Measurements from ENCODE around the gene AOC3.

GRCh38 chr17:42850954-42851353 is at the start of gene AOC3:
- TF ChIP-seq, protein P1, sequence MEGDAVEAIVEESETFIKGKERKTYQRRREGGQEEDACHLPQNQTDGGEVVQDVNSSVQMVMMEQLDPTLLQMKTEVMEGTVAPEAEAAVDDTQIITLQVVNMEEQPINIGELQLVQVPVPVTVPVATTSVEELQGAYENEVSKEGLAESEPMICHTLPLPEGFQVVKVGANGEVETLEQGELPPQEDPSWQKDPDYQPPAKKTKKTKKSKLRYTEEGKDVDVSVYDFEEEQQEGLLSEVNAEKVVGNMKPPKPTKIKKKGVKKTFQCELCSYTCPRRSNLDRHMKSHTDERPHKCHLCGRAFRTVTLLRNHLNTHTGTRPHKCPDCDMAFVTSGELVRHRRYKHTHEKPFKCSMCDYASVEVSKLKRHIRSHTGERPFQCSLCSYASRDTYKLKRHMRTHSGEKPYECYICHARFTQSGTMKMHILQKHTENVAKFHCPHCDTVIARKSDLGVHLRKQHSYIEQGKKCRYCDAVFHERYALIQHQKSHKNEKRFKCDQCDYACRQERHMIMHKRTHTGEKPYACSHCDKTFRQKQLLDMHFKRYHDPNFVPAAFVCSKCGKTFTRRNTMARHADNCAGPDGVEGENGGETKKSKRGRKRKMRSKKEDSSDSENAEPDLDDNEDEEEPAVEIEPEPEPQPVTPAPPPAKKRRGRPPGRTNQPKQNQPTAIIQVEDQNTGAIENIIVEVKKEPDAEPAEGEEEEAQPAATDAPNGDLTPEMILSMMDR (IDR thresholded peaks at IDR 0.05 in 4 of 5, conservative IDR thresholded peaks at IDR 0.05 in 1 of 5) = no peak
- no peak for TF ChIP-seq POLR2A (IDR thresholded peaks at IDR 0.05)
